ENCODE results near the gene WDR75. TPM values are rescaled to one million over a fixed set of nuclear protein-coding genes. Genes with fewer than 3 reads are reported as not detected.

The WDR75 gene
- polyA plus RNA-seq, result 10 to 100 TPM in 1 of 3 donors, 1 to 10 TPM in 2; 2.2 to 12.5 (median 8.1) TPM

GRCh38 chr2:189440947-189441708, at the start of gene WDR75:
Gene WDR75, plus strand, starts transcription at chr2:189441474. Its CDS starts 19 bp downstream, at chr2:189441493.
- H3K27me3 Mint-ChIP-seq (ENCODE audit: low read depth in 3 of 3), result peaks cover 1 to 10% (median 1%) of the 10 kb centered on the region in 3 donors
- H3K9me3 Mint-ChIP-seq, result no peaks in the 10 kb centered on the region
- no peaks in the 10 kb centered on the region for H3K36me3 Mint-ChIP-seq
- DNase-seq, result peak; percentile 92 to 94 (median 93)
- peaks cover 17 to 21% of the 10 kb centered on the region in 2 donors for H3K4me1 Mint-ChIP-seq
- peak within 1 kb of the TSS; percentile 98 to 100 (median 99) for H3K27ac Mint-ChIP-seq
- H3K4me3 Mint-ChIP-seq, result peak within 1 kb of the TSS; percentile 98 to 100 (median 100)

- Mint-ChIP-seq H3K9me3 (no peaks in the 10 kb centered on the region), H3K4me1 (no peaks in the 10 kb centered on the region), H3K27me3 (ENCODE audit: low read depth in 3 of 3) (no peaks in the 10 kb centered on the region), H3K27ac (no peak overlapping the region), H3K4me3 (no peak overlapping the region), H3K36me3 (no peaks in the 10 kb centered on the region)
- DNase-seq, result no peak
Observed at GRCh38 chr2:189393440-189394111, 47.7 kb upstream of the WDR75 start.

GRCh38 chr2:189394525-189394924, 46.7 kb upstream of the WDR75 start:
- Mint-ChIP-seq H3K27me3 (ENCODE audit: low read depth in 3 of 3) (peaks cover 0 to under 1% (median 0%) of the 10 kb centered on the region in 3 donors), H3K4me1 (no peaks in the 10 kb centered on the region), H3K9me3 (no peaks in the 10 kb centered on the region), H3K4me3 (no peak overlapping the region), H3K36me3 (no peaks in the 10 kb centered on the region), H3K27ac (no peak overlapping the region)
- DNase-seq, result no peak

GRCh38 chr2:189402932-189403331, 38.3 kb upstream of the WDR75 start:
- H3K4me1 Mint-ChIP-seq, result no peaks in the 10 kb centered on the region
- H3K27me3 Mint-ChIP-seq (ENCODE audit: low read depth in 3 of 3), result peaks cover 0 to 2% (median 0%) of the 10 kb centered on the region in 3 donors
- H3K27ac Mint-ChIP-seq, result no peak overlapping the region
- H3K4me3 Mint-ChIP-seq, result no peak overlapping the region
- H3K9me3 Mint-ChIP-seq, result peaks cover 0 to 8% (median 0%) of the 10 kb centered on the region in 6 donors
- no peaks in the 10 kb centered on the region for H3K36me3 Mint-ChIP-seq
- DNase-seq, result no peak

GRCh38 chr2:189406586-189407233, 34.6 kb upstream of the WDR75 start:
- Mint-ChIP-seq H3K4me3 (no peak overlapping the region), H3K27me3 (ENCODE audit: low read depth in 3 of 3) (no peaks in the 10 kb centered on the region), H3K9me3 (peaks cover 0 to 2% (median 0%) of the 10 kb centered on the region in 6 donors), H3K36me3 (no peaks in the 10 kb centered on the region), H3K4me1 (no peaks in the 10 kb centered on the region), H3K27ac (no peak overlapping the region)
- DNase-seq, result no peak

- no peak for DNase-seq
- no peaks in the 10 kb centered on the region for H3K36me3 Mint-ChIP-seq
- H3K4me3 Mint-ChIP-seq, result no peak overlapping the region
- H3K27me3 Mint-ChIP-seq (ENCODE audit: low read depth in 3 of 3), result peaks cover 0 to 2% (median 0%) of the 10 kb centered on the region in 3 donors
- no peak overlapping the region for H3K27ac Mint-ChIP-seq
- peaks cover 0 to 2% (median 0%) of the 10 kb centered on the region in 6 donors for H3K9me3 Mint-ChIP-seq
- no peaks in the 10 kb centered on the region for H3K4me1 Mint-ChIP-seq
Observed at GRCh38 chr2:189407281-189408209, 33.7 kb upstream of the WDR75 start.

GRCh38 chr2:189408294-189408693, 33.0 kb upstream of the WDR75 start:
- H3K9me3 Mint-ChIP-seq, result peaks cover 0 to 2% (median 0%) of the 10 kb centered on the region in 6 donors
- H3K4me3 Mint-ChIP-seq, result no peak overlapping the region
- no peaks in the 10 kb centered on the region for H3K4me1 Mint-ChIP-seq
- H3K36me3 Mint-ChIP-seq, result no peaks in the 10 kb centered on the region
- no peak overlapping the region for H3K27ac Mint-ChIP-seq
- no peak for DNase-seq
- peaks cover 0 to 4% (median 0%) of the 10 kb centered on the region in 3 donors for H3K27me3 Mint-ChIP-seq (ENCODE audit: low read depth in 3 of 3)

GRCh38 chr2:189409131-189409530, 32.1 kb upstream of the WDR75 start:
- Mint-ChIP-seq H3K36me3 (no peaks in the 10 kb centered on the region), H3K27me3 (ENCODE audit: low read depth in 3 of 3) (peaks cover 0 to 4% (median 0%) of the 10 kb centered on the region in 3 donors), H3K9me3 (peaks cover 0 to 2% (median 0%) of the 10 kb centered on the region in 6 donors), H3K4me3 (no peak overlapping the region), H3K27ac (no peak overlapping the region), H3K4me1 (no peaks in the 10 kb centered on the region)
- no peak for DNase-seq

GRCh38 chr2:189409647-189410046, 31.6 kb upstream of the WDR75 start:
- Mint-ChIP-seq H3K4me3 (no peak overlapping the region), H3K27ac (no peak overlapping the region), H3K9me3 (peaks cover 0 to 2% (median 0%) of the 10 kb centered on the region in 6 donors)

GRCh38 chr2:189411860-189412259, 29.4 kb upstream of the WDR75 start:
- no peak for DNase-seq
- peaks cover 0 to 4% (median 0%) of the 10 kb centered on the region in 3 donors for H3K27me3 Mint-ChIP-seq (ENCODE audit: low read depth in 3 of 3)
- H3K4me1 Mint-ChIP-seq, result no peaks in the 10 kb centered on the region
- peaks cover 0 to 2% (median 0%) of the 10 kb centered on the region in 6 donors for H3K9me3 Mint-ChIP-seq
- no peak overlapping the region for H3K27ac Mint-ChIP-seq
- H3K4me3 Mint-ChIP-seq, result no peak overlapping the region
- H3K36me3 Mint-ChIP-seq, result no peaks in the 10 kb centered on the region

More at GRCh38 chr2:189409647-189410046, 31.6 kb upstream of the WDR75 start:
- DNase-seq, result no peak
- Mint-ChIP-seq H3K4me1 (no peaks in the 10 kb centered on the region), H3K27me3 (ENCODE audit: low read depth in 3 of 3) (peaks cover 0 to 4% (median 0%) of the 10 kb centered on the region in 3 donors), H3K36me3 (no peaks in the 10 kb centered on the region)

GRCh38 chr2:189412330-189412953, 28.8 kb upstream of the WDR75 start:
- H3K4me1 Mint-ChIP-seq, result no peaks in the 10 kb centered on the region
- DNase-seq, result peak; percentile 6 to 27 (median 25)
- H3K27ac Mint-ChIP-seq, result no peak overlapping the region
- no peak overlapping the region for H3K4me3 Mint-ChIP-seq
- no peaks in the 10 kb centered on the region for H3K36me3 Mint-ChIP-seq
- peaks cover 0 to 2% (median 0%) of the 10 kb centered on the region in 6 donors for H3K9me3 Mint-ChIP-seq
- peaks cover 0 to 4% (median 0%) of the 10 kb centered on the region in 3 donors for H3K27me3 Mint-ChIP-seq (ENCODE audit: low read depth in 3 of 3)

GRCh38 chr2:189413249-189413648, 28.0 kb upstream of the WDR75 start:
- Mint-ChIP-seq H3K27me3 (ENCODE audit: low read depth in 3 of 3) (peaks cover 0 to 4% (median 0%) of the 10 kb centered on the region in 3 donors), H3K4me1 (no peaks in the 10 kb centered on the region), H3K36me3 (no peaks in the 10 kb centered on the region), H3K27ac (no peak overlapping the region), H3K9me3 (peaks cover 0 to 2% (median 0%) of the 10 kb centered on the region in 6 donors), H3K4me3 (no peak overlapping the region)
- DNase-seq, result no peak
